GM12878 (cell line): ENCODE data around the gene CBFB. TPM values are rescaled to one million over a fixed set of nuclear protein-coding genes. Genes with fewer than 3 reads are reported as not detected.

Experiments used
- ATAC-seq: fragments of 200-7000 bp; cut with Tn5 transposase; 3 replicates; pipeline ENCODE4 v1.9.1; 2020; ENCODE audit warnings: mild to moderate bottlenecking, moderate library complexity
- BruUV-seq: library from RNA; stranded (reverse); fragments of 400-500 nt; replicated peaks from 2 replicates; lab custom pipeline; 2021; lab: Mats Ljungman, UMichigan
- CTCF ChIA-PET: fragments of 300-600 bp; sonication (Branson Sonifier 250); formaldehyde crosslinking; extraction: SDS; loops from one replicate; lab custom pipeline; 2021; ENCODE audit warnings: inconsistent platforms; lab: Yijun Ruan, JAX
- POLR2A ChIA-PET: fragments of 350-600 bp; formaldehyde crosslinking; extraction: SDS; loops from one replicate; lab custom pipeline; 2021; ENCODE audit warnings: inconsistent platforms; lab: Charles Lee
- RAD21 ChIA-PET: fragments of 300-600 bp; sonication (Branson Sonifier 250); formaldehyde crosslinking; loops from one replicate; lab custom pipeline; 2023; ENCODE audit warnings: antibody characterized with exemption; ENCODE audit not compliant: unreplicated experiment; lab: Charles Lee
- SMC1A ChIA-PET: fragments of 300-600 bp; sonication (Branson Sonifier 250); formaldehyde crosslinking; loops from one replicate; lab custom pipeline; 2023; ENCODE audit not compliant: unreplicated experiment, uncharacterized antibody; lab: Charles Lee
- DNase-seq: peaks from one replicate; pipeline ENCODE4 v3.0.0-alpha.2; 2011; ENCODE audit warnings: low read depth, low spot score
- FAIRE-seq: peaks from 3 replicates; lab custom pipeline; 2011; peaks lifted over from hg19 to GRCh38; lab: Jason Lieb, UNC
- H2AFZ ChIP-seq: 2 replicates; pipeline ENCODE4 v1.6.0; 2011; ENCODE audit warnings: low read depth, low read length, control low read depth; ENCODE audit not compliant: control insufficient read depth
- H3K27ac ChIP-seq: 2 replicates; pipeline ENCODE4 v1.5.1; 2011; ENCODE audit warnings: control low read depth; ENCODE audit not compliant: control insufficient read depth, insufficient read depth
- H3K27me3 ChIP-seq, 2 experiments: replicated peaks in 1 of 2; 2 replicates each; pipeline versions ENCODE4 v1.6.0 to v1.6.1; 2011; ENCODE audit warnings: low read length in 1 of 2; ENCODE audit not compliant: control insufficient read depth in 2 of 2, insufficient read depth in 2 of 2
- H3K36me3 ChIP-seq, 2 experiments: 2 replicates each; pipeline ENCODE4 v1.5.1; 2011; ENCODE audit warnings: low read length in 1 of 2; ENCODE audit not compliant: control insufficient read depth in 2 of 2, insufficient read depth in 2 of 2
- H3K4me1 ChIP-seq: 2 replicates; pipeline ENCODE4 v1.6.1; 2011; ENCODE audit warnings: mild to moderate bottlenecking, low read length, moderate library complexity, mixed read lengths; ENCODE audit not compliant: control insufficient read depth, insufficient read depth
- H3K4me2 ChIP-seq: 2 replicates; pipeline ENCODE4 v1.6.0; 2011; ENCODE audit warnings: control low read depth; ENCODE audit not compliant: control insufficient read depth, insufficient read depth
- H3K4me3 ChIP-seq: fragments of 200-600 bp; sonication (generic); 2 replicates; pipeline ENCODE4 v1.5.1; 2016
- H3K79me2 ChIP-seq: 2 replicates; pipeline ENCODE4 v1.6.0; 2011; ENCODE audit warnings: low read length; ENCODE audit not compliant: control insufficient read depth, insufficient read depth
- H3K9ac ChIP-seq: 2 replicates; pipeline ENCODE4 v1.8.0; 2011; ENCODE audit warnings: low read length, control low read depth, mixed read lengths; ENCODE audit not compliant: control insufficient read depth, insufficient read depth
- H3K9me3 ChIP-seq: replicated peaks from 3 replicates; pipeline ENCODE4 v1.5.1; 2011; ENCODE audit warnings: mild to moderate bottlenecking, low read length; ENCODE audit not compliant: control insufficient read depth, insufficient read depth
- H4K20me1 ChIP-seq: 2 replicates; pipeline ENCODE4 v1.6.0; 2011; ENCODE audit not compliant: control insufficient read depth, insufficient read depth
- BCLAF1 ChIP-seq: fragments of 450-650 bp; IDR thresholded peaks from 2 replicates; pipeline ENCODE4 v1.6.1; 2017; ENCODE audit warnings: antibody characterized with exemption, mild to moderate bottlenecking, moderate library complexity
- FOXM1 ChIP-seq: IDR thresholded peaks from 2 replicates; pipeline ENCODE4 v1.6.1; 2012; ENCODE audit warnings: low read depth, mild to moderate bottlenecking, inconsistent platforms, low read length, moderate library complexity
- MEF2B ChIP-seq: fragments of 450-650 bp; IDR thresholded peaks from 2 replicates; pipeline ENCODE4 v1.6.1; 2018; ENCODE audit warnings: mild to moderate bottlenecking, moderate library complexity; ENCODE audit not compliant: partially characterized antibody, poor library complexity, severe bottlenecking
- WGBS: methylation state at CpG from one replicate; pipeline ENCODE4 v1.1.6; 2016; ENCODE audit warnings: low lambda C conversion rate; ENCODE audit not compliant: insufficient replicate concordance, insufficient coverage; ENCODE audit errors: missing lambda C conversion rate; 5-methylcytosine and 5-hydroxymethylcytosine counted together
- in situ Hi-C: fragments of 300-500 bp; cut with MboI; formaldehyde crosslinking; loops from 9 replicates; pipeline ENCODE4 v1.14.3; 2018; ENCODE audit warnings: mixed read lengths
- intact Hi-C: fragments of 100-400 bp; cut with micrococcal nuclease; formaldehyde crosslinking; loops from one replicate; pipeline ENCODE4 v1.14.2; 2022; ENCODE audit not compliant: unreplicated experiment
- polyA plus RNA-seq, 11 experiments: library from polyadenylated mRNA; depleted of rRNA in 4 of 11; unstranded in 6 of 11; stranded (reverse) in 5 of 11; fragments of >200 nt; fragmentation: Nextera tagmentation in 4 of 11; fragmentation: Illumina TruSeq in 1 of 11; extraction: Ambion mirVana in 4 of 11; extraction: Trizol in 1 of 11; gene quantifications; 1 replicate in 1 of 11; 2 replicates in 10 of 11; pipeline versions ENCODE4 v1.2.1 to v1.2.3, GENCODE V29; 2011 to 2016; ENCODE audit warnings: inconsistent platforms in 2 of 11, missing spikeins in 2 of 11, low read depth in 1 of 11
- total RNA-seq, 4 experiments: library from RNA; depleted of rRNA in 3 of 4; stranded (reverse); fragments of >200 nt in 3 of 4; fragmentation: Illumina TruSeq in 1 of 4; extraction: Trizol in 1 of 4; gene quantifications; 2 replicates each; pipeline versions ENCODE4 v1.2.1 to v1.2.3, GENCODE V29; 2013 to 2021

The CBFB gene
- total and polyA plus RNA-seq, 10 of the 15 experiments (the other 5 are each of a cell fraction or from before 2014, with no cell fraction given): 25.3 to 83.8 (median 65.7) TPM

DNA sequence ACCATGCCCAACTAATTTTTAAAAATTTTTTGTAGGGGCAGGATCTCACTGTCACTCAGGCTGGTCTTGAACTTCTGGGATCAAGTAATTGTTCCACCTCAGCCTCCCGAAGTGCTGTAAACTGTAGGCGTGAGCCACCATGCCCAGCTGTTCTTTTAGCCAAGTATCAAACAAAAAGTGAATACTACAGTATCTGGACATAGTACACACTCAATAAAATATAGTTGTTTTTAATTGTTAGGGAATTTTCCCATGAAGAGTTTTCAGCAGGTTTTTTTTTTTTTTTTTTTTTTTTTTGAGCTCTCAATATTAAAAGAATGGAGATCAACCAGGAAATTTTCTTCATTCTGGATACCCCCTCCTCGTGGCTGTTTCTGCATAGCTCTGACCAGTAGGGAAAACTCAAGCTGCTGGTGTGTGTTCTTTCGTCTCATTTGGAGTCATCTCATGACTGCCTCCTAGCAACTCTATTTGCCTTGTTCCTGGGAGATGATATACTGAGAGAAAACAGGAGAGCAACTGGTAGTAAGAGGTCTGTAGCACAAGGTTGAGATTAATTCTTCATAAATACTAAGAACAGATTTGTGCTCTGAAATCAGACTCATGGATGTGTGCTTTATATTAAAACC, 64.3 kb downstream of the CBFB start:
- FAIRE-seq (no peak), ATAC-seq (no peak), DNase-seq (no peak)
- Histone ChIP-seq H3K27ac (no peak overlapping the region), H2AFZ (no peak overlapping the region), H3K27me3 (no peaks in the 10 kb centered on the region), H3K36me3 (peaks cover 0 to 4% of the 10 kb centered on the region in 2 experiments; a peak in 3 of 4 replicates), H3K4me2 (no peak overlapping the region), H3K4me3 (no peak overlapping the region), H3K79me2 (no peaks in the 10 kb centered on the region; the same call in 1 of the 2 replicates), H3K4me1 (peaks cover 12% of the 10 kb centered on the region; the same call in 1 of the 2 replicates), H3K9ac (no peak overlapping the region), H3K9me3 (no peaks in the 10 kb centered on the region), H4K20me1 (no peaks in the 10 kb centered on the region)
- intact Hi-C loops: no loop called here
- SMC1A ChIA-PET: interaction anchor here (0.7 to 1.5 kb wide), 2 partner anchors 26 to 75 kb away, joined by 4 read pairs; no protein-coding TSS in a partner anchor
- in situ Hi-C loops: no loop called here
- BruUV-seq: no TSS peak
- CTCF ChIA-PET: interaction anchor here (1.4 to 2.8 kb wide), 4 partner anchors 8 to 65 kb away, joined by 3 to 11 read pairs (median 4); no protein-coding TSS in a partner anchor
- TF ChIP-seq MEF2B: no peak
- TF ChIP-seq BCLAF1: no peak
- TF ChIP-seq FOXM1: no peak
- RAD21 ChIA-PET: interaction anchor here (0.7 to 1.1 kb wide), 5 partner anchors 9 to 110 kb away, joined by 3 to 4 read pairs (median 3); no protein-coding TSS in a partner anchor
- POLR2A ChIA-PET: interaction anchor here (0.6 to 0.9 kb wide), 5 partner anchors 10 to 709 kb away, joined by 3 to 5 read pairs (median 4); no protein-coding TSS in a partner anchor
- WGBS: 66% methylated on average over 4 of the region's 4 CpGs
